H1 (cell line): ENCODE measurements around the gene ACTN3. TPM values are rescaled to one million over a fixed set of nuclear protein-coding genes. Genes with fewer than 3 reads are reported as not detected.

ENCODE experiments used
- CTCF ChIA-PET: fragments of 300-600 bp; sonication (Branson Sonifier 250); formaldehyde crosslinking; loops from one replicate; lab custom pipeline; 2021; ENCODE audit not compliant: partially characterized antibody; lab: Charles Lee
- POLR2A ChIA-PET: fragments of 300-600 bp; sonication (Branson Sonifier 250); formaldehyde crosslinking; loops from one replicate; lab custom pipeline; 2021; ENCODE audit warnings: inconsistent platforms; ENCODE audit not compliant: partially characterized antibody; lab: Charles Lee
- DNase-seq, 2 experiments: peaks; one replicate each; pipeline versions ENCODE4 v3.0.0 to v3.0.0-alpha.2; 2010 to 2022; ENCODE audit warnings: low spot score in 2 of 2, low read depth in 1 of 2, mixed read lengths in 1 of 2
- FAIRE-seq: peaks from 2 replicates; lab custom pipeline; 2011; peaks lifted over from hg19 to GRCh38; lab: Jason Lieb, UNC
- H2AFZ ChIP-seq: 2 replicates; pipeline ENCODE4 v1.8.1; 2012; ENCODE audit warnings: low read length, inconsistent platforms
- H2AK5ac ChIP-seq: 2 replicates; pipeline ENCODE4 v1.6.1; 2013; ENCODE audit warnings: low read depth, low read length
- H2BK120ac ChIP-seq: replicated peaks from 2 replicates; pipeline ENCODE3; 2013; ENCODE audit warnings: low read depth, low read length, inconsistent platforms
- H2BK12ac ChIP-seq: 2 replicates; pipeline ENCODE4 v1.6.1; 2013; ENCODE audit warnings: low read depth, low read length
- H2BK15ac ChIP-seq: 2 replicates; pipeline ENCODE4 v1.6.1; 2013; ENCODE audit warnings: low read length
- H2BK20ac ChIP-seq: 2 replicates; pipeline ENCODE4 v1.6.1; 2013; ENCODE audit warnings: low read length
- H2BK5ac ChIP-seq: 2 replicates; pipeline ENCODE4 v1.6.1; 2013; ENCODE audit warnings: low read depth, low read length
- H3K14ac ChIP-seq: 2 replicates; pipeline ENCODE4 v1.6.1; 2013; ENCODE audit warnings: inconsistent platforms; ENCODE audit not compliant: insufficient read length
- H3K18ac ChIP-seq: 2 replicates; pipeline ENCODE4 v1.6.1; 2013; ENCODE audit warnings: low read length; ENCODE audit errors: extremely low read depth
- H3K23ac ChIP-seq: 2 replicates; pipeline ENCODE4 v1.6.1; 2013; ENCODE audit warnings: inconsistent platforms; ENCODE audit not compliant: insufficient read length
- H3K23me2 ChIP-seq: 2 replicates; pipeline ENCODE4 v1.6.1; 2013; ENCODE audit warnings: low read depth, low read length
- H3K27ac ChIP-seq: 2 replicates; pipeline ENCODE4 v1.6.1; 2011; ENCODE audit warnings: low read depth, low read length, inconsistent platforms
- H3K27me3 ChIP-seq, 4 experiments: replicated peaks in 1 of 4; 1 replicate in 1 of 4; 2 replicates in 3 of 4; pipeline versions ENCODE4 v1.6.1 to v1.8.1; 2011 to 2013; ENCODE audit warnings: low read length in 3 of 4, mild to moderate bottlenecking in 3 of 4, inconsistent platforms in 2 of 4, mixed read lengths in 2 of 4, moderate library complexity in 1 of 4; ENCODE audit not compliant: control insufficient read depth in 3 of 4, insufficient read depth in 3 of 4; ENCODE audit errors: extremely low read depth in 1 of 4
- H3K36me3 ChIP-seq, 4 experiments: 2 replicates each; pipeline versions ENCODE4 v1.6.1 to v1.8.1; 2011 to 2013; ENCODE audit warnings: mild to moderate bottlenecking in 4 of 4, low read length in 3 of 4, moderate library complexity in 2 of 4, control low read depth in 1 of 4, inconsistent platforms in 1 of 4; ENCODE audit not compliant: insufficient read depth in 4 of 4, control insufficient read depth in 2 of 4
- H3K4ac ChIP-seq: replicated peaks from 2 replicates; pipeline ENCODE3; 2013; ENCODE audit warnings: low read length, low read depth, mixed read lengths, inconsistent platforms; ENCODE audit not compliant: insufficient read length
- H3K4me1 ChIP-seq, 4 experiments: replicated peaks in 1 of 4; 1 replicate in 1 of 4; 2 replicates in 3 of 4; pipeline versions ENCODE4 v1.6.1 to v1.8.1; 2011 to 2013; ENCODE audit warnings: low read length in 3 of 4, inconsistent platforms in 2 of 4, mixed read lengths in 1 of 4; ENCODE audit not compliant: insufficient read depth in 4 of 4, control insufficient read depth in 3 of 4
- H3K4me2 ChIP-seq, 2 experiments: 2 replicates each; pipeline versions ENCODE4 v1.6.1 to v1.8.1; 2011 to 2013; ENCODE audit warnings: low read depth in 2 of 2, low read length in 2 of 2, control low read depth in 1 of 2, inconsistent platforms in 1 of 2, mild to moderate bottlenecking in 1 of 2; ENCODE audit not compliant: insufficient read depth in 1 of 2
- H3K4me3 ChIP-seq, 4 experiments: fragments of 200-600, 300-600 bp in 1 of 4; sonication (generic), shearing (Covaris generic), sonication (Bioruptor Twin) in 1 of 4; 2 replicates each; pipeline versions ENCODE4 v1.5.1 to v1.8.1; 2011 to 2016; ENCODE audit warnings: low read length in 4 of 4, low read depth in 3 of 4, control low read depth in 2 of 4, inconsistent platforms in 2 of 4, mild to moderate bottlenecking in 2 of 4, mixed read lengths in 1 of 4, moderate library complexity in 1 of 4; ENCODE audit not compliant: insufficient read depth in 2 of 4; ENCODE audit errors: extremely low read depth in 1 of 4
- H3K56ac ChIP-seq: replicated peaks from 2 replicates; pipeline ENCODE3; 2013; ENCODE audit warnings: low read depth, mild to moderate bottlenecking, mixed read lengths, low read length, inconsistent platforms; ENCODE audit not compliant: insufficient read length
- H3K79me1 ChIP-seq: 2 replicates; pipeline ENCODE4 v1.6.1; 2013; ENCODE audit warnings: low read depth, low read length, control low read depth
- H3K79me2 ChIP-seq, 2 experiments: 2 replicates each; pipeline versions ENCODE4 v1.6.1 to v1.8.1; 2012 to 2013; ENCODE audit warnings: low read length in 2 of 2, mild to moderate bottlenecking in 2 of 2, inconsistent platforms in 1 of 2; ENCODE audit not compliant: insufficient read depth in 2 of 2, control insufficient read depth in 1 of 2
- H3K9ac ChIP-seq, 4 experiments: replicated peaks in 1 of 4; 1 replicate in 1 of 4; 2 replicates in 3 of 4; pipeline versions ENCODE4 v1.6.1 to v1.8.1; 2011 to 2013; ENCODE audit warnings: low read depth in 3 of 4, low read length in 3 of 4, control low read depth in 2 of 4, mild to moderate bottlenecking in 2 of 4, moderate library complexity in 2 of 4, inconsistent platforms in 1 of 4; ENCODE audit errors: extremely low read depth in 1 of 4
- H3K9me3 ChIP-seq, 2 experiments: 2 replicates each; pipeline versions ENCODE4 v1.6.1 to v1.8.1; 2012 to 2013; ENCODE audit warnings: mild to moderate bottlenecking in 2 of 2, moderate library complexity in 2 of 2, control low read depth in 1 of 2, inconsistent platforms in 1 of 2, low read depth in 1 of 2, low read length in 1 of 2, mixed read lengths in 1 of 2; ENCODE audit not compliant: insufficient read depth in 2 of 2
- H4K20me1 ChIP-seq, 2 experiments: replicated peaks in 1 of 2; 2 replicates each; pipeline versions ENCODE3 to v1.8.1; 2011 to 2013; ENCODE audit warnings: inconsistent platforms in 2 of 2, low read length in 2 of 2, mild to moderate bottlenecking in 1 of 2; ENCODE audit not compliant: insufficient read depth in 2 of 2, control insufficient read depth in 1 of 2
- H4K5ac ChIP-seq: 2 replicates; pipeline ENCODE4 v1.6.1; 2013; ENCODE audit warnings: low read length, low read depth, mixed read lengths, inconsistent platforms; ENCODE audit not compliant: insufficient read length
- H4K8ac ChIP-seq: 2 replicates; pipeline ENCODE4 v1.8.0; 2013; ENCODE audit warnings: mild to moderate bottlenecking, moderate library complexity, low read length, inconsistent platforms; ENCODE audit not compliant: insufficient read depth; ENCODE audit errors: extremely low read depth
- H4K91ac ChIP-seq: replicated peaks from 2 replicates; pipeline ENCODE3; 2013; ENCODE audit warnings: low read length, mixed read lengths, inconsistent platforms; ENCODE audit not compliant: insufficient read length
- CREB1 ChIP-seq: IDR thresholded peaks from 2 replicates; pipeline ENCODE4 v1.6.1; 2012; ENCODE audit warnings: inconsistent platforms
- CTCF ChIP-seq, 3 experiments: IDR thresholded peaks; 1 replicate in 2 of 3; 2 replicates in 1 of 3; pipeline versions ENCODE4 v1.5.1 to v1.6.1; 2011; ENCODE audit warnings: low read length in 3 of 3, mild to moderate bottlenecking in 3 of 3, inconsistent platforms in 2 of 3, low read depth in 1 of 3, moderate library complexity in 1 of 3; ENCODE audit not compliant: insufficient read depth in 1 of 3; ENCODE audit errors: control extremely low read depth in 1 of 3
- MAX ChIP-seq: IDR thresholded peaks from 2 replicates; pipeline ENCODE4 v1.6.1; 2012; ENCODE audit warnings: inconsistent platforms
- POLR2AphosphoS5 ChIP-seq: IDR thresholded peaks from 2 replicates; pipeline ENCODE4 v1.6.1; 2011; ENCODE audit warnings: low read depth, low read length
- RAD21 ChIP-seq, 2 experiments: IDR thresholded peaks in 1 of 2; conservative IDR thresholded peaks in 1 of 2; 2 replicates each; pipeline ENCODE4 v1.6.1; 2011; ENCODE audit warnings: low read depth in 2 of 2, low read length in 2 of 2, improper control_type of control experiment in 1 of 2, inconsistent platforms in 1 of 2, mild to moderate bottlenecking in 1 of 2, moderate library complexity in 1 of 2
- RNF2 ChIP-seq: fragments of 200-900, 300-1000 bp; sonication (generic); IDR thresholded peaks from 2 replicates; pipeline ENCODE4 v1.7.1; 2016; ENCODE audit warnings: borderline replicate concordance, low read depth, mild to moderate bottlenecking, antibody characterized with exemption, low read length; ENCODE audit not compliant: poor library complexity, severe bottlenecking; ENCODE audit errors: missing control alignments
- SRF ChIP-seq: IDR thresholded peaks from 2 replicates; pipeline ENCODE4 v1.6.1; 2011; ENCODE audit warnings: mild to moderate bottlenecking, low read depth, low read length, moderate library complexity
- WGBS, 2 experiments: shearing (Covaris generic) in 1 of 2; methylation state at CpG; one replicate each; pipeline versions ENCODE4 v1.1.6 to v1.1.7; 2013 to 2015; ENCODE audit warnings: low lambda C conversion rate in 2 of 2, mixed read lengths in 2 of 2, inconsistent platforms in 1 of 2, low coverage in 1 of 2, missing lambda C conversion rate in 1 of 2; ENCODE audit not compliant: insufficient replicate concordance in 2 of 2, insufficient coverage in 1 of 2, insufficient read length in 1 of 2; ENCODE audit errors: extremely low coverage in 1 of 2, missing lambda C conversion rate in 1 of 2; 5-methylcytosine and 5-hydroxymethylcytosine counted together
- polyA plus RNA-seq, 7 experiments: library from polyadenylated mRNA; depleted of rRNA in 3 of 7; stranded (reverse) in 5 of 7; unstranded in 2 of 7; fragments of >200 nt in 5 of 7; fragments of 200-250 nt in 2 of 7; gene quantifications; 1 replicate in 5 of 7; 2 replicates in 1 of 7; 4 replicates in 1 of 7; pipeline versions ENCODE4 v1.2.1 to v1.2.3, GENCODE V29; 2011 to 2013; ENCODE audit warnings: missing spikeins in 2 of 7, mixed read lengths in 2 of 7
- total RNA-seq: library from RNA; stranded (reverse); fragmentation: NEBNext Ultra II Directional; extraction: Animal tissue kit (Norgen Biotek cat#: 25700); gene quantifications from 2 replicates; pipeline ENCODE4 v1.2.1, GENCODE V29; 2021

Gene ACTN3
- total and polyA plus RNA-seq, 2 of the 8 experiments (the other 6 are each of a cell fraction or from before 2014, with no cell fraction given), result 30.8 to 36.7 TPM

DNA sequence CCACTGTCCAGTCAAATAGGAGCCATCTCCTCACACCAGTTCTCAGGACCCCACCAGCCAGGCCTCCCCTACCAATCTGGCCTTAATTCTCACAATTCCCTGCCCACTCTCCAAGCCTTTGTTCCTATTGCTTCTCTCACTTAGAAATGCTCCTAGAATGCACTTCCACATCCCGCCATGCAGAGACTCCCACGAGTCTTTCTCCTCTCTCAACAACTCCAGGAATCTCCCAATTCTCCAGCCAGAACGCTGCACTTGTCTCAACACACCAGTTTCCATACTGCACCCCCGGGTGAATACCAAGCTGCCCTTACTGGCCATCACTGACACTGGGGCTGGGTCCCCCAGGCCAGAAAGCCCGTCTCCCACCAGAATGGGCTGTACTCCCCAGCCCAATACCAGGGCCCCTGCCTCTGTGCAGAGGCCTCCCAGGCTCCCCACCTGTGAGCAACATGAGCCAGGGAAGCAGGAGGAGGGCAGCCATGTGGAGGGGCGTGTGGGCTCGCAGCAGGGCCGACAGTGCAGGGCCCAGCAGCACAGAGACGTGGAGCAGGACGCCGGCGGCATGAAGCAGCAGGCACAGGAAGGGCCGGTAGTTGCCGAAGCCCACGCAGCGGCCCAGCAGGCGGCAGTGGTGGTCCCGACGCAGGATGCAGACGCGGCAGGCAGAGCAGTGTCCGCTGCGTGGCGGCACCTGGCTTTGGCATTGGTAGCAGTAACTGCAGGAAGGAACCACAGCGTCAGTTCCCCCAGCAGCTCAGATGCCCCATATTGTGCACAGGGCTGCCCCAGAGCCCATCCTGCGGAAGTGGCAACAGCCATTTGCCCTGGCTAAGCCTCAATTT lies 3.2 kb upstream of the ACTN3 start:
- peak overlapping the region; percentile 41; the same call in 1 of the 2 replicates for H4K8ac ChIP-seq
- H3K18ac ChIP-seq, result no peak overlapping the region; the same call in 1 of the 2 replicates
- H3K9me3 ChIP-seq, result no peaks in the 10 kb centered on the region
- H2BK15ac ChIP-seq, result peak overlapping the region; percentile 61; the same call in 1 of the 2 replicates
- no peak overlapping the region for H3K23ac ChIP-seq
- CTCF ChIA-PET, result interaction anchor here (0.8 to 1.6 kb wide), 7 partner anchors 9 to 134 kb away, joined by 3 to 4 read pairs (median 3); partner anchors contain the start of gene RBM4B
- peak overlapping the region; percentile 41 for H4K91ac ChIP-seq
- H3K4ac ChIP-seq, result no peak overlapping the region
- no peaks in the 10 kb centered on the region for H4K20me1 ChIP-seq
- no peak overlapping the region for H2AK5ac ChIP-seq
- H2AFZ ChIP-seq, result no peak overlapping the region
- H2BK120ac ChIP-seq, result no peak overlapping the region
- peak overlapping the region in 2 of 4 experiments; percentile 13 to 47; a peak in 1 of 7 replicates for H3K9ac ChIP-seq
- FAIRE-seq, result no peak
- POLR2A ChIA-PET, result interaction anchor here (1.0 to 2.4 kb wide), 8 partner anchors 9 to 134 kb away, joined by 3 to 7 read pairs (median 4); partner anchors contain the start of genes RBM14 and RBM4B
- DNase-seq, result no peak
- H3K56ac ChIP-seq, result no peak overlapping the region
- H3K14ac ChIP-seq, result no peak overlapping the region
- no peaks in the 10 kb centered on the region for H3K27me3 ChIP-seq
- H3K27ac ChIP-seq, result no peak overlapping the region
- no peaks in the 10 kb centered on the region for H3K36me3 ChIP-seq
- H3K4me2 ChIP-seq, result peak overlapping the region; percentile 4 to 29; a peak in 2 of 4 replicates
- no peak overlapping the region for H2BK12ac ChIP-seq
- H2BK20ac ChIP-seq, result no peak overlapping the region
- H3K79me1 ChIP-seq, result no peaks in the 10 kb centered on the region; the same call in 1 of the 2 replicates
- 81% methylated on average over 26 of the region's 26 CpGs; no CpG with 5 or more reads in 1 of the 2 experiments for WGBS, 2 experiments
- no peaks in the 10 kb centered on the region; a peak in 1 of 4 replicates for H3K79me2 ChIP-seq
- no peak overlapping the region for H4K5ac ChIP-seq
- H3K23me2 ChIP-seq, result peaks cover 3% of the 10 kb centered on the region; the same call in 1 of the 2 replicates
- H3K4me1 ChIP-seq, result peaks cover 0 to 23% (median 11%) of the 10 kb centered on the region in 4 experiments; a peak in 6 of 7 replicates
- H3K4me3 ChIP-seq, result no peak overlapping the region
- H2BK5ac ChIP-seq, result 0 out of 2 replicates have a peak overlapping the region, but pooled peaks have one; percentile 48
- no peak for TF ChIP-seq RNF2
- peak; percentile 43 to 61 (median 46) for TF ChIP-seq CTCF (IDR thresholded peaks at IDR 0.05; ENCODE audit: control extremely low read depth in 1 of 3, insufficient read depth in 1 of 3, low read depth in 1 of 3, low read length in 3 of 3)
- no peak for TF ChIP-seq SRF
- no peak for TF ChIP-seq CREB1
- no peak for TF ChIP-seq POLR2AphosphoS5
- peak in 1 of 2 experiments; percentile 52; a peak in 2 of 4 replicates for TF ChIP-seq RAD21 (IDR thresholded peaks at IDR 0.05 in 1 of 2, conservative IDR thresholded peaks at IDR 0.05 in 1 of 2; ENCODE audit: low read depth in 2 of 2, low read length in 2 of 2)
- TF ChIP-seq MAX, result peak; percentile 50; the same call in 1 of the 2 replicates
